GM23338 (cell line): Measurements from ENCODE around the gene DMGDH. TPM values are rescaled to one million over a fixed set of nuclear protein-coding genes. Genes with fewer than 3 reads are reported as not detected.

ENCODE experiments used
- ATAC-seq: fragments of 200-7000 bp; cut with Tn5 transposase; 3 replicates; pipeline ENCODE4 v1.9.1; 2020
- DNase-seq: peaks from one replicate; pipeline ENCODE4 v3.0.0-alpha.2; 2015; ENCODE audit warnings: low spot score
- H2AFZ ChIP-seq: fragments of 200-600 bp; sonication (generic); 2 replicates; pipeline ENCODE4 v1.8.0; 2016; ENCODE audit warnings: antibody characterized with exemption, mild to moderate bottlenecking, moderate library complexity
- H3F3A ChIP-seq: fragments of 200-600 bp; sonication (generic); replicated peaks from 2 replicates; pipeline ENCODE4 v1.8.0; 2017; ENCODE audit warnings: antibody characterized with exemption, mixed run types, low read depth
- H3K27ac ChIP-seq: fragments of 200-600 bp; sonication (generic); 2 replicates; pipeline ENCODE4 v1.6.1; 2016; ENCODE audit warnings: low read depth
- H3K27me3 ChIP-seq: fragments of 200-600 bp; sonication (generic); 2 replicates; pipeline ENCODE4 v1.8.0; 2016; ENCODE audit warnings: mild to moderate bottlenecking, mixed run types, moderate library complexity; ENCODE audit not compliant: insufficient read depth
- H3K36me3 ChIP-seq: fragments of 200-600 bp; sonication (generic); 2 replicates; pipeline ENCODE4 v1.8.0; 2016; ENCODE audit warnings: mild to moderate bottlenecking; ENCODE audit not compliant: insufficient read depth
- H3K4me1 ChIP-seq: fragments of 200-600 bp; sonication (generic); 2 replicates; pipeline ENCODE4 v1.8.0; 2016; ENCODE audit warnings: mild to moderate bottlenecking, moderate library complexity; ENCODE audit not compliant: insufficient read depth
- H3K4me2 ChIP-seq: fragments of 200-600 bp; sonication (generic); 2 replicates; pipeline ENCODE4 v1.7.1; 2017; ENCODE audit warnings: mixed run types
- H3K4me3 ChIP-seq: fragments of 200-600 bp; sonication (generic); 2 replicates; pipeline ENCODE4 v1.6.1; 2016; ENCODE audit warnings: mixed run types
- H3K79me2 ChIP-seq: fragments of 200-600 bp; sonication (generic); replicated peaks from 2 replicates; pipeline ENCODE4 v1.8.0; 2017; ENCODE audit warnings: mild to moderate bottlenecking; ENCODE audit not compliant: insufficient read depth
- H3K9me2 ChIP-seq: fragments of 200-600 bp; sonication (generic); 2 replicates; pipeline ENCODE4 v1.8.0; 2017; ENCODE audit not compliant: insufficient read depth
- H4K20me1 ChIP-seq: fragments of 200-600 bp; sonication (generic); replicated peaks from 2 replicates; pipeline ENCODE4 v1.8.0; 2017; ENCODE audit warnings: mild to moderate bottlenecking; ENCODE audit not compliant: insufficient read depth
- H3K27ac Mint-ChIP-seq: 2 replicates; pipeline ENCODE4 v1.8.0; 2020; ENCODE audit warnings: inconsistent platforms, mild to moderate bottlenecking, moderate library complexity, mixed read lengths
- H3K27me3 Mint-ChIP-seq: 3 replicates; pipeline ENCODE4 v1.8.0; 2022; ENCODE audit warnings: low read depth, mild to moderate bottlenecking, moderate library complexity, mixed read lengths, inconsistent platforms; ENCODE audit not compliant: insufficient read depth, poor library complexity
- H3K36me3 Mint-ChIP-seq: 3 replicates; pipeline ENCODE4 v1.8.0; 2021; ENCODE audit warnings: low read depth, mild to moderate bottlenecking, inconsistent platforms, moderate library complexity, mixed read lengths
- H3K4me1 Mint-ChIP-seq: 3 replicates; pipeline ENCODE4 v1.8.0; 2020; ENCODE audit warnings: mild to moderate bottlenecking, inconsistent platforms, mixed read lengths
- H3K4me3 Mint-ChIP-seq: 3 replicates; pipeline ENCODE4 v1.8.0; 2021; ENCODE audit warnings: moderate library complexity, mild to moderate bottlenecking, inconsistent platforms, mixed read lengths
- H3K9me3 Mint-ChIP-seq: 3 replicates; pipeline ENCODE4 v1.8.0; 2020; ENCODE audit warnings: moderate library complexity, mild to moderate bottlenecking, inconsistent platforms, mixed read lengths
- CREB1 ChIP-seq: fragments of 250-450 bp; sonication (Bioruptor Pico); IDR thresholded peaks from 2 replicates; pipeline ENCODE4 v1.5.0; 2020; ENCODE audit warnings: low read depth, mild to moderate bottlenecking, moderate library complexity
- EZH2 ChIP-seq: fragments of 200-600 bp; sonication (generic); IDR thresholded peaks from one replicate; pipeline ENCODE4 v1.8.0; 2017; ENCODE audit warnings: antibody characterized with exemption, mild to moderate bottlenecking, low read depth; ENCODE audit not compliant: unreplicated experiment
- NANOG ChIP-seq: IDR thresholded peaks from 2 replicates; pipeline ENCODE4 v1.6.1; 2016; ENCODE audit warnings: antibody characterized with exemption, borderline replicate concordance
- POLR2AphosphoS5 ChIP-seq: IDR thresholded peaks from 2 replicates; pipeline ENCODE4 v1.6.1; 2016; ENCODE audit warnings: antibody characterized with exemption, low read depth
- ZNF114 ChIP-seq: fragments of 250-450 bp; sonication (Bioruptor Pico); IDR thresholded peaks from 2 replicates; pipeline ENCODE4 v1.5.0; 2020; ENCODE audit warnings: mild to moderate bottlenecking, moderate library complexity
- ZNF331 ChIP-seq: fragments of 250-450 bp; sonication (Bioruptor Pico); IDR thresholded peaks from 2 replicates; pipeline ENCODE4 v1.5.0; 2020; ENCODE audit warnings: low read depth, mild to moderate bottlenecking, moderate library complexity
- polyA plus RNA-seq: library from polyadenylated mRNA; unstranded; fragments of >200 nt; fragmentation: Nextera tagmentation; extraction: Ambion mirVana; gene quantifications from 2 replicates; pipeline ENCODE4 v1.2.1, GENCODE V29; 2016
- total RNA-seq: library from RNA; depleted of rRNA; stranded (reverse); fragments of >200 nt; shearing (Covaris generic); gene quantifications from 2 replicates; pipeline ENCODE4 v1.2.3, GENCODE V29; 2014
- TF ChIP-seq, protein P1 (sequence below): fragments of 250-450 bp; sonication (Bioruptor Pico); IDR thresholded peaks from 2 replicates; pipeline ENCODE4 v1.5.0; 2020; ENCODE audit warnings: mild to moderate bottlenecking, moderate library complexity
- TF ChIP-seq, protein P2 (sequence below): IDR thresholded peaks from 2 replicates; pipeline ENCODE4 v1.6.1; 2016; ENCODE audit warnings: antibody characterized with exemption

The DMGDH gene
- total and polyA plus RNA-seq, 2 experiments from 2014 or later, result 0.52 to 0.63 TPM

DNA sequence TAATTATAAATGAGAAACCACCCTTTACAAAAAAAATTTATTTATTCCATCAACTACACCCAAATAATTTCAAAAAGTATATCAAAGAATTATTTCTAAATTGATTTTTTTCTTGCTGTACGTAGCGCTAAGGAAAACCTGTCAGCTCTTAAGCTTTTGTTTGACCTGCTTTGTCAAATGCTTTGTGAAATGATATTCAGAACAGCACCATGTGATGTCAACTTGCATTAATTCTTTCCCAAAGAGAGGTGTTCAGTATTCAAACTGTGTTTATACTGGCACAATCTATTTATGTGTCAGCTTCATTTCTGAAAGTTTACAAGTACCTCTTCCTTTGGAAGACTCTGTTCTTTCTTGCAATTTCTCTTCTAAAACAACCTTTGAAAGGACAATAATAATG is 72.4 kb downstream of the DMGDH start (continued):
- TF ChIP-seq, protein P1, sequence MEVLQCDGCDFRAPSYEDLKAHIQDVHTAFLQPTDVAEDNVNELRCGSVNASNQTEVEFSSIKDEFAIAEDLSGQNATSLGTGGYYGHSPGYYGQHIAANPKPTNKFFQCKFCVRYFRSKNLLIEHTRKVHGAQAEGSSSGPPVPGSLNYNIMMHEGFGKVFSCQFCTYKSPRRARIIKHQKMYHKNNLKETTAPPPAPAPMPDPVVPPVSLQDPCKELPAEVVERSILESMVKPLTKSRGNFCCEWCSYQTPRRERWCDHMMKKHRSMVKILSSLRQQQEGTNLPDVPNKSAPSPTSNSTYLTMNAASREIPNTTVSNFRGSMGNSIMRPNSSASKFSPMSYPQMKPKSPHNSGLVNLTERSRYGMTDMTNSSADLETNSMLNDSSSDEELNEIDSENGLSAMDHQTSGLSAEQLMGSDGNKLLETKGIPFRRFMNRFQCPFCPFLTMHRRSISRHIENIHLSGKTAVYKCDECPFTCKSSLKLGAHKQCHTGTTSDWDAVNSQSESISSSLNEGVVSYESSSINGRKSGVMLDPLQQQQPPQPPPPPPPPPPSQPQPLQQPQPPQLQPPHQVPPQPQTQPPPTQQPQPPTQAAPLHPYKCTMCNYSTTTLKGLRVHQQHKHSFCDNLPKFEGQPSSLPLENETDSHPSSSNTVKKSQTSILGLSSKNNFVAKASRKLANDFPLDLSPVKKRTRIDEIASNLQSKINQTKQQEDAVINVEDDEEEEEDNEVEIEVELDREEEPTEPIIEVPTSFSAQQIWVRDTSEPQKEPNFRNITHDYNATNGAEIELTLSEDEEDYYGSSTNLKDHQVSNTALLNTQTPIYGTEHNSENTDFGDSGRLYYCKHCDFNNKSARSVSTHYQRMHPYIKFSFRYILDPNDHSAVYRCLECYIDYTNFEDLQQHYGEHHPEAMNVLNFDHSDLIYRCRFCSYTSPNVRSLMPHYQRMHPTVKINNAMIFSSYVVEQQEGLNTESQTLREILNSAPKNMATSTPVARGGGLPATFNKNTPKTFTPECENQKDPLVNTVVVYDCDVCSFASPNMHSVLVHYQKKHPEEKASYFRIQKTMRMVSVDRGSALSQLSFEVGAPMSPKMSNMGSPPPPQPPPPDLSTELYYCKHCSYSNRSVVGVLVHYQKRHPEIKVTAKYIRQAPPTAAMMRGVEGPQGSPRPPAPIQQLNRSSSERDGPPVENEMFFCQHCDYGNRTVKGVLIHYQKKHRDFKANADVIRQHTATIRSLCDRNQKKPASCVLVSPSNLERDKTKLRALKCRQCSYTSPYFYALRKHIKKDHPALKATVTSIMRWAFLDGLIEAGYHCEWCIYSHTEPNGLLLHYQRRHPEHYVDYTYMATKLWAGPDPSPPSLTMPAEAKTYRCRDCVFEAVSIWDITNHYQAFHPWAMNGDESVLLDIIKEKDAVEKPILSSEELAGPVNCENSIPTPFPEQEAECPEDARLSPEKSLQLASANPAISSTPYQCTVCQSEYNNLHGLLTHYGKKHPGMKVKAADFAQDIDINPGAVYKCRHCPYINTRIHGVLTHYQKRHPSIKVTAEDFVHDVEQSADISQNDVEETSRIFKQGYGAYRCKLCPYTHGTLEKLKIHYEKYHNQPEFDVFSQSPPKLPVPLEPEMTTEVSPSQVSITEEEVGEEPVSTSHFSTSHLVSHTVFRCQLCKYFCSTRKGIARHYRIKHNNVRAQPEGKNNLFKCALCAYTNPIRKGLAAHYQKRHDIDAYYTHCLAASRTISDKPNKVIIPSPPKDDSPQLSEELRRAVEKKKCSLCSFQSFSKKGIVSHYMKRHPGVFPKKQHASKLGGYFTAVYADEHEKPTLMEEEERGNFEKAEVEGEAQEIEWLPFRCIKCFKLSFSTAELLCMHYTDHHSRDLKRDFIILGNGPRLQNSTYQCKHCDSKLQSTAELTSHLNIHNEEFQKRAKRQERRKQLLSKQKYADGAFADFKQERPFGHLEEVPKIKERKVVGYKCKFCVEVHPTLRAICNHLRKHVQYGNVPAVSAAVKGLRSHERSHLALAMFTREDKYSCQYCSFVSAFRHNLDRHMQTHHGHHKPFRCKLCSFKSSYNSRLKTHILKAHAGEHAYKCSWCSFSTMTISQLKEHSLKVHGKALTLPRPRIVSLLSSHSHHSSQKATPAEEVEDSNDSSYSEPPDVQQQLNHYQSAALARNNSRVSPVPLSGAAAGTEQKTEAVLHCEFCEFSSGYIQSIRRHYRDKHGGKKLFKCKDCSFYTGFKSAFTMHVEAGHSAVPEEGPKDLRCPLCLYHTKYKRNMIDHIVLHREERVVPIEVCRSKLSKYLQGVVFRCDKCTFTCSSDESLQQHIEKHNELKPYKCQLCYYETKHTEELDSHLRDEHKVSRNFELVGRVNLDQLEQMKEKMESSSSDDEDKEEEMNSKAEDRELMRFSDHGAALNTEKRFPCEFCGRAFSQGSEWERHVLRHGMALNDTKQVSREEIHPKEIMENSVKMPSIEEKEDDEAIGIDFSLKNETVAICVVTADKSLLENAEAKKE, result no peak
- TF ChIP-seq ZNF331 (CRISPR knock-in tag), result no peak
- TF ChIP-seq CREB1 (CRISPR knock-in tag), result no peak
- no peak for TF ChIP-seq NANOG

- no peaks in the 10 kb centered on the region for H3K79me2 ChIP-seq
- H3K27ac ChIP-seq, result no peak overlapping the region
- H3K4me1 ChIP-seq, result no peaks in the 10 kb centered on the region
- no peaks in the 10 kb centered on the region for H3K27me3 Mint-ChIP-seq
- no peak overlapping the region for H3K4me3 Mint-ChIP-seq
- no peak for ATAC-seq
- H3K27me3 ChIP-seq, result no peaks in the 10 kb centered on the region
- no peak overlapping the region for H3K27ac Mint-ChIP-seq
- H3K9me3 Mint-ChIP-seq, result peaks cover 7% of the 10 kb centered on the region
- no peaks in the 10 kb centered on the region for H4K20me1 ChIP-seq
- no peaks in the 10 kb centered on the region for H3K36me3 ChIP-seq
- no peaks in the 10 kb centered on the region for H3K4me1 Mint-ChIP-seq
- DNase-seq, result no peak
- no peak overlapping the region for H3K4me3 ChIP-seq
- TF ChIP-seq ZNF331 (CRISPR knock-in tag) (no peak), POLR2AphosphoS5 (no peak), EZH2 (no peak), ZNF114 (CRISPR knock-in tag) (no peak)
- TF ChIP-seq, protein P2, sequence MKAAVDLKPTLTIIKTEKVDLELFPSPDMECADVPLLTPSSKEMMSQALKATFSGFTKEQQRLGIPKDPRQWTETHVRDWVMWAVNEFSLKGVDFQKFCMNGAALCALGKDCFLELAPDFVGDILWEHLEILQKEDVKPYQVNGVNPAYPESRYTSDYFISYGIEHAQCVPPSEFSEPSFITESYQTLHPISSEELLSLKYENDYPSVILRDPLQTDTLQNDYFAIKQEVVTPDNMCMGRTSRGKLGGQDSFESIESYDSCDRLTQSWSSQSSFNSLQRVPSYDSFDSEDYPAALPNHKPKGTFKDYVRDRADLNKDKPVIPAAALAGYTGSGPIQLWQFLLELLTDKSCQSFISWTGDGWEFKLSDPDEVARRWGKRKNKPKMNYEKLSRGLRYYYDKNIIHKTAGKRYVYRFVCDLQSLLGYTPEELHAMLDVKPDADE, result no peak
- H3K9me2 ChIP-seq, result no peaks in the 10 kb centered on the region
- H2AFZ ChIP-seq, result no peak overlapping the region
- H3K4me2 ChIP-seq, result no peak overlapping the region
- no peaks in the 10 kb centered on the region for H3F3A ChIP-seq
- no peaks in the 10 kb centered on the region for H3K36me3 Mint-ChIP-seq
These were observed 73.9 kb downstream of the DMGDH start for GRCh38 chr5:78995521-78996007.
